Thoracic aorta (tissue), 2 donors: ENCODE results near the gene XRN2. TPM values are rescaled to one million over a fixed set of nuclear protein-coding genes. Genes with fewer than 3 reads are reported as not detected.

ENCODE experiments used
- ATAC-seq: fragments of 150-250 bp; one replicate; pipeline ENCODE4 v1.8.0; 2017; ENCODE audit warnings: low read depth; ENCODE audit not compliant: insufficient number of reproducible peaks, low FRiP score
- DNase-seq: peaks from one replicate; pipeline ENCODE4 v3.0.0-alpha.2; 2020; ENCODE audit warnings: low spot score
- H3K27ac ChIP-seq, 2 donors: fragments of 200-600 bp; sonication (generic); 1 replicate in 1 of 2; 2 replicates in 1 of 2; pipeline ENCODE4 v1.5.1; 2016; ENCODE audit warnings: mild to moderate bottlenecking in 2 of 2, moderate library complexity in 2 of 2
- H3K27me3 ChIP-seq: fragments of 200-600 bp; sonication (generic); replicated peaks from 2 replicates; pipeline ENCODE4 v1.6.0; 2016; ENCODE audit warnings: mild to moderate bottlenecking; ENCODE audit not compliant: insufficient read depth
- H3K36me3 ChIP-seq: fragments of 200-600 bp; sonication (generic); one replicate; pipeline ENCODE4 v1.5.1; 2016
- H3K4me1 ChIP-seq, 2 donors: fragments of 200-600 bp; sonication (generic); 1 replicate in 1 of 2; 2 replicates in 1 of 2; pipeline versions ENCODE4 v1.5.1 to v1.6.0; 2016; ENCODE audit warnings: low read depth in 2 of 2, mild to moderate bottlenecking in 1 of 2; ENCODE audit not compliant: control insufficient read depth in 1 of 2
- H3K4me3 ChIP-seq: fragments of 200-600 bp; sonication (generic); 2 replicates; pipeline ENCODE4 v1.5.1; 2016; ENCODE audit warnings: mild to moderate bottlenecking
- H3K9me3 ChIP-seq: fragments of 200-600 bp; sonication (generic); 2 replicates; pipeline ENCODE4 v1.5.1; 2016
- total RNA-seq, 2 donors: library from RNA; depleted of rRNA; stranded (reverse); fragments of >200 nt; gene quantifications; one replicate each; pipeline versions ENCODE4 v1.1.0 to v1.2.3, GENCODE V29; 2016
- TF ChIP-seq, protein P1 (sequence below): fragments of 200-600 bp; sonication (generic); IDR thresholded peaks from one replicate; pipeline ENCODE4 v1.5.1; 2019; ENCODE audit warnings: antibody characterized with exemption

XRN2 gene
- total RNA-seq, 2 donors from 2014 or later = 44.7 to 72.2 TPM

DNA sequence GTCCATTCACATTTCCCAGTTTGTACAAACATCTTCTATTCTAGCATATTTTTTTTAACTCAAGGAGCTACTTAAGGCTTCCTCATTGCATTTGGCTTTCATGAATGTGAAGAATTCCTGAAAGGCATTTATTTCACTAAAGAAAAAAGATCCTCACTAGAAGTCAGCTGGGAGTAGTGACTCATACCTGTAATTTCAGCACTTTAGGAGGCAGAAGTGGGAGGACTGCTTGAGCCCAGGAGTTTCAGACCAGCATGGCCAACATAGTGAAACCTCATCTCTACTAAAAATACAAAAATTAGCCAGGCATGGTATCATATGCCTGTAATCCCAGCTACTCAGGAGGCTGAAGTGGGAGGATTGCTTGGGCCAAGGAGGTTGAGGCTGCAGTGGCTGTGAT is 30.9 kb upstream of the XRN2 start:
- Histone ChIP-seq H3K4me1 (no peaks in the 10 kb centered on the region), H3K9me3 (no peaks in the 10 kb centered on the region), H3K4me3 (no peak overlapping the region), H3K27me3 (no peaks in the 10 kb centered on the region), H3K27ac (no peak overlapping the region), H3K36me3 (no peaks in the 10 kb centered on the region)
- ATAC-seq (no peak), DNase-seq (no peak)
- TF ChIP-seq, protein P1, sequence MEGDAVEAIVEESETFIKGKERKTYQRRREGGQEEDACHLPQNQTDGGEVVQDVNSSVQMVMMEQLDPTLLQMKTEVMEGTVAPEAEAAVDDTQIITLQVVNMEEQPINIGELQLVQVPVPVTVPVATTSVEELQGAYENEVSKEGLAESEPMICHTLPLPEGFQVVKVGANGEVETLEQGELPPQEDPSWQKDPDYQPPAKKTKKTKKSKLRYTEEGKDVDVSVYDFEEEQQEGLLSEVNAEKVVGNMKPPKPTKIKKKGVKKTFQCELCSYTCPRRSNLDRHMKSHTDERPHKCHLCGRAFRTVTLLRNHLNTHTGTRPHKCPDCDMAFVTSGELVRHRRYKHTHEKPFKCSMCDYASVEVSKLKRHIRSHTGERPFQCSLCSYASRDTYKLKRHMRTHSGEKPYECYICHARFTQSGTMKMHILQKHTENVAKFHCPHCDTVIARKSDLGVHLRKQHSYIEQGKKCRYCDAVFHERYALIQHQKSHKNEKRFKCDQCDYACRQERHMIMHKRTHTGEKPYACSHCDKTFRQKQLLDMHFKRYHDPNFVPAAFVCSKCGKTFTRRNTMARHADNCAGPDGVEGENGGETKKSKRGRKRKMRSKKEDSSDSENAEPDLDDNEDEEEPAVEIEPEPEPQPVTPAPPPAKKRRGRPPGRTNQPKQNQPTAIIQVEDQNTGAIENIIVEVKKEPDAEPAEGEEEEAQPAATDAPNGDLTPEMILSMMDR = no peak

DNA sequence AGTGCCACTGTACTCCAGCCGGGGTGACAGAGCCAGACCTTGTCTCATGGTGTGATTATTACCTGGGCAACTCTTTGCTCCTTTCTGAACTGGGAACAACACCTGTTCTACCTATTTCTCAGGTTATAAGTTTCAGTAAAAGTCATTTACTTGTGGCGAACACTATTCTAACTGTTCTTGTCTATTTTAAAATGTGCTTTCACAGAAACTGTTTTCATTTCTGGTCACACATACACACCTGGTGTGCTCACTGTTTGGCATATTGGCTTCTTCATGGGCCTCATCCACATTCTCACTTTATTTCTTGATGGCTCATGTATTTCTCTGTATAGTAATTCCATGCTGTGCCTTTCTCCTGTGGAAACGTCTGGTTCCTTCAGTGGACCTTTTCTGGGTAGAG is 30.5 kb upstream of the XRN2 start:
- TF ChIP-seq, protein P1 = no peak
- Histone ChIP-seq H3K27ac (no peak overlapping the region), H3K36me3 (no peaks in the 10 kb centered on the region), H3K4me3 (no peak overlapping the region), H3K4me1 (no peaks in the 10 kb centered on the region), H3K9me3 (no peaks in the 10 kb centered on the region), H3K27me3 (no peaks in the 10 kb centered on the region)
- no peak for ATAC-seq
- no peak for DNase-seq

DNA sequence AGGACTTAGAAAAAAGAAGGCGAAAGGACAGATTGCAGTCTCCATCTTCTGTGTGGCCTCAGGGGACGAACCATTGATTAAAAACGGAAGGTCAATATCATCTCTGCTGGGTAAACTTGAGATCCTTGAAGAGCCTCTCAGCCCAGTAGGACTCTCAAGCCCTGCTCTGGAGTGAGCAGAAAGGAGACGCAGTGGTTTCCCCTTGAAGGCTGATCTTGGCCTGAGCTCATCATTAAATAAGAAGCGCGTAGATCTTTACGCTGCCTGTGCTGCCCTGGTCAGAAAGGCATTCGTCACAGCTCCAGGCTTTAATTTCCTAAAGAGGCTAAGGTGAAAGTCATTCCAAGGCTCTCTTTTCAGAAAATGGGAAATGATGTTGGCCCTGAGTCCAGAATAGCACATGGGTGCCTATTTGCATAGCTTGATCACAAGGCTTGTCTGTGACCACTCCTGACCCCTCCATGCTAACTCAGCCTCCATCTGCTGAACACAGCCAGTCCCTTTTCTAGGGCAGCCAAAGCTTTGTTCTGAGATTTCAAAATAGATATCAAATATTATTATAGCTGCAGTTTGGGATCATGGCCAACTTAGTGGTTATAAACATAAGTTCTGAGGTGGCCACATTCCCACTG is 29.3 kb upstream of the XRN2 start:
- TF ChIP-seq, protein P1 = no peak
- no peaks in the 10 kb centered on the region for H3K27me3 ChIP-seq
- no peak overlapping the region for H3K4me3 ChIP-seq
- H3K9me3 ChIP-seq = no peaks in the 10 kb centered on the region
- no peaks in the 10 kb centered on the region for H3K4me1 ChIP-seq
- no peak for DNase-seq
- ATAC-seq = no peak
- no peaks in the 10 kb centered on the region for H3K36me3 ChIP-seq
- no peak overlapping the region for H3K27ac ChIP-seq

DNA sequence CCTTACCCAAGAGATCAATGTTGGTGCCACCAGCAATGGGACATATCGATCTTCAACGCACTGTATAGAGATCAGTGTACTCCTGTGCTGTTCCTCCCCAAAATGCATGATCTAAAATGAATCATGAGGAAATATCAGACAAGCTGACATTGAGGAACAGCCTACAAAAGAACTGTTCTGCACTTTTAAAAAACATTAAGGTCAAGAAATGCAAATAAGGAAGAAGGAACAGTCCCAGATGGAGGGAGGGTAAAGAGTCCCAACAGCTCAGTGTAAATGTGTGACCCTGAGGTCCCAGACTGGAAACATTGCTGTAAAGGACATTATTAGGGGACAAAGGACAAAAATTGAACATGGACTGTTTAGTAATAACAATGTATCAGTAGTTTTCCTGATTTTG is 24.3 kb upstream of the XRN2 start:
- ATAC-seq (no peak), DNase-seq (no peak)
- Histone ChIP-seq H3K4me3 (no peak overlapping the region), H3K4me1 (no peaks in the 10 kb centered on the region), H3K27ac (no peak overlapping the region), H3K36me3 (no peaks in the 10 kb centered on the region), H3K9me3 (no peaks in the 10 kb centered on the region), H3K27me3 (no peaks in the 10 kb centered on the region)
- TF ChIP-seq, protein P1 = no peak

DNA sequence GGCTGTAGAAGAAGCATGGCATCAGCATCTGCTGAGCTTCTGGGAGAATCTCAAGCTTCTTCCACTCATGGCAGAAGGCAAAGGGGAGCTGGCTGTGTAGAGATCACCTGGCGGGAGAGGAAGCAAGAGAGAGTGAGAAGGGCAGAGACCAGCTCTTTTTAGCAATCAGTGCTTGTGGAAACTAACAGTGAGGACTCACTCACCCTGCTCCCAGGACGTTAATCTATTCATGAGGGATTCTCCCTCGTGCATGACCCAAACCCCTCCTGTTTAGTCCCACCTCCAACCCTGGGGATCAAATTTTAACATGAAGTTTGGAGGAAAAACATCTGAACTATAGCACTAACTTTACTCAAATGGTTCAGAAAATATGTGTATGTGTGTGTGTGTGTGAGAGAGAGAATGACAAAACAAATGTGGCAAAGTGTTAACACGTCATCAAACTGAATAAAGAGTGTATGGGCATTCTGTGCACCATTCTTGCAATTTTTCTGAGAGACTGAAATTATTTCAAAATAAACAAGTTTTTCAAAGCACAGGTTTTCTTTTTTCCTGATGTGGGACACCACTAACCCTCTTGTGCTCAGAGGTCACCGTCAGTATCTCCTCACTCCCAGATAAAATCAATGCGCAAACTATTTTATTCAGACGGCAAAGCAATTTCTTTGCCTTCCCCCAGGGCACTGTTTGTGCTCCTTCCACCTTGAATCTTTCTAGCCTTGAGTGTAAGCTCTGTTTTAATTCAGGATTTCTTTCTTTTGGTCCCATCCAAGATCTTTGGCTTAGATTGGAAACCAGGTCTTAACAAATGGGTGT is 23.2 kb upstream of the XRN2 start:
- Histone ChIP-seq H3K27me3 (no peaks in the 10 kb centered on the region), H3K9me3 (no peaks in the 10 kb centered on the region), H3K36me3 (no peaks in the 10 kb centered on the region), H3K4me1 (no peaks in the 10 kb centered on the region), H3K27ac (no peak overlapping the region), H3K4me3 (no peak overlapping the region)
- TF ChIP-seq, protein P1 = no peak
- ATAC-seq = no peak
- DNase-seq = no peak
